H1 (cell line): ENCODE measurements around the gene ERAS. TPM values are rescaled to one million over a fixed set of nuclear protein-coding genes. Genes with fewer than 3 reads are reported as not detected.

Experiments
- CTCF ChIA-PET: fragments of 300-600 bp; sonication (Branson Sonifier 250); formaldehyde crosslinking; loops from one replicate; lab custom pipeline; 2021; ENCODE audit not compliant: partially characterized antibody; lab: Charles Lee
- POLR2A ChIA-PET: fragments of 300-600 bp; sonication (Branson Sonifier 250); formaldehyde crosslinking; loops from one replicate; lab custom pipeline; 2021; ENCODE audit warnings: inconsistent platforms; ENCODE audit not compliant: partially characterized antibody; lab: Charles Lee
- DNase-seq, 2 experiments: peaks; one replicate each; pipeline versions ENCODE4 v3.0.0 to v3.0.0-alpha.2; 2010 to 2022; ENCODE audit warnings: low spot score in 2 of 2, low read depth in 1 of 2, mixed read lengths in 1 of 2
- FAIRE-seq: peaks from 2 replicates; lab custom pipeline; 2011; peaks lifted over from hg19 to GRCh38; lab: Jason Lieb, UNC
- H2AFZ ChIP-seq: 2 replicates; pipeline ENCODE4 v1.8.1; 2012; ENCODE audit warnings: low read length, inconsistent platforms
- H2AK5ac ChIP-seq: 2 replicates; pipeline ENCODE4 v1.6.1; 2013; ENCODE audit warnings: low read depth, low read length
- H2BK120ac ChIP-seq: replicated peaks from 2 replicates; pipeline ENCODE3; 2013; ENCODE audit warnings: low read depth, low read length, inconsistent platforms
- H2BK12ac ChIP-seq: 2 replicates; pipeline ENCODE4 v1.6.1; 2013; ENCODE audit warnings: low read depth, low read length
- H2BK15ac ChIP-seq: 2 replicates; pipeline ENCODE4 v1.6.1; 2013; ENCODE audit warnings: low read length
- H2BK20ac ChIP-seq: 2 replicates; pipeline ENCODE4 v1.6.1; 2013; ENCODE audit warnings: low read length
- H2BK5ac ChIP-seq: 2 replicates; pipeline ENCODE4 v1.6.1; 2013; ENCODE audit warnings: low read depth, low read length
- H3K14ac ChIP-seq: 2 replicates; pipeline ENCODE4 v1.6.1; 2013; ENCODE audit warnings: inconsistent platforms; ENCODE audit not compliant: insufficient read length
- H3K18ac ChIP-seq: 2 replicates; pipeline ENCODE4 v1.6.1; 2013; ENCODE audit warnings: low read length; ENCODE audit errors: extremely low read depth
- H3K23ac ChIP-seq: 2 replicates; pipeline ENCODE4 v1.6.1; 2013; ENCODE audit warnings: inconsistent platforms; ENCODE audit not compliant: insufficient read length
- H3K23me2 ChIP-seq: 2 replicates; pipeline ENCODE4 v1.6.1; 2013; ENCODE audit warnings: low read depth, low read length
- H3K27ac ChIP-seq: 2 replicates; pipeline ENCODE4 v1.6.1; 2011; ENCODE audit warnings: low read depth, low read length, inconsistent platforms
- H3K27me3 ChIP-seq, 4 experiments: replicated peaks in 1 of 4; 1 replicate in 1 of 4; 2 replicates in 3 of 4; pipeline versions ENCODE4 v1.6.1 to v1.8.1; 2011 to 2013; ENCODE audit warnings: low read length in 3 of 4, mild to moderate bottlenecking in 3 of 4, inconsistent platforms in 2 of 4, mixed read lengths in 2 of 4, moderate library complexity in 1 of 4; ENCODE audit not compliant: control insufficient read depth in 3 of 4, insufficient read depth in 3 of 4; ENCODE audit errors: extremely low read depth in 1 of 4
- H3K36me3 ChIP-seq, 4 experiments: 2 replicates each; pipeline versions ENCODE4 v1.6.1 to v1.8.1; 2011 to 2013; ENCODE audit warnings: mild to moderate bottlenecking in 4 of 4, low read length in 3 of 4, moderate library complexity in 2 of 4, control low read depth in 1 of 4, inconsistent platforms in 1 of 4; ENCODE audit not compliant: insufficient read depth in 4 of 4, control insufficient read depth in 2 of 4
- H3K4ac ChIP-seq: replicated peaks from 2 replicates; pipeline ENCODE3; 2013; ENCODE audit warnings: low read length, low read depth, mixed read lengths, inconsistent platforms; ENCODE audit not compliant: insufficient read length
- H3K4me1 ChIP-seq, 4 experiments: replicated peaks in 1 of 4; 1 replicate in 1 of 4; 2 replicates in 3 of 4; pipeline versions ENCODE4 v1.6.1 to v1.8.1; 2011 to 2013; ENCODE audit warnings: low read length in 3 of 4, inconsistent platforms in 2 of 4, mixed read lengths in 1 of 4; ENCODE audit not compliant: insufficient read depth in 4 of 4, control insufficient read depth in 3 of 4
- H3K4me2 ChIP-seq, 2 experiments: 2 replicates each; pipeline versions ENCODE4 v1.6.1 to v1.8.1; 2011 to 2013; ENCODE audit warnings: low read depth in 2 of 2, low read length in 2 of 2, control low read depth in 1 of 2, inconsistent platforms in 1 of 2, mild to moderate bottlenecking in 1 of 2; ENCODE audit not compliant: insufficient read depth in 1 of 2
- H3K4me3 ChIP-seq, 4 experiments: fragments of 200-600, 300-600 bp in 1 of 4; sonication (generic), shearing (Covaris generic), sonication (Bioruptor Twin) in 1 of 4; 2 replicates each; pipeline versions ENCODE4 v1.5.1 to v1.8.1; 2011 to 2016; ENCODE audit warnings: low read length in 4 of 4, low read depth in 3 of 4, control low read depth in 2 of 4, inconsistent platforms in 2 of 4, mild to moderate bottlenecking in 2 of 4, mixed read lengths in 1 of 4, moderate library complexity in 1 of 4; ENCODE audit not compliant: insufficient read depth in 2 of 4; ENCODE audit errors: extremely low read depth in 1 of 4
- H3K56ac ChIP-seq: replicated peaks from 2 replicates; pipeline ENCODE3; 2013; ENCODE audit warnings: low read depth, mild to moderate bottlenecking, mixed read lengths, low read length, inconsistent platforms; ENCODE audit not compliant: insufficient read length
- H3K79me1 ChIP-seq: 2 replicates; pipeline ENCODE4 v1.6.1; 2013; ENCODE audit warnings: low read depth, low read length, control low read depth
- H3K79me2 ChIP-seq, 2 experiments: 2 replicates each; pipeline versions ENCODE4 v1.6.1 to v1.8.1; 2012 to 2013; ENCODE audit warnings: low read length in 2 of 2, mild to moderate bottlenecking in 2 of 2, inconsistent platforms in 1 of 2; ENCODE audit not compliant: insufficient read depth in 2 of 2, control insufficient read depth in 1 of 2
- H3K9ac ChIP-seq, 4 experiments: replicated peaks in 1 of 4; 1 replicate in 1 of 4; 2 replicates in 3 of 4; pipeline versions ENCODE4 v1.6.1 to v1.8.1; 2011 to 2013; ENCODE audit warnings: low read depth in 3 of 4, low read length in 3 of 4, control low read depth in 2 of 4, mild to moderate bottlenecking in 2 of 4, moderate library complexity in 2 of 4, inconsistent platforms in 1 of 4; ENCODE audit errors: extremely low read depth in 1 of 4
- H3K9me3 ChIP-seq, 2 experiments: 2 replicates each; pipeline versions ENCODE4 v1.6.1 to v1.8.1; 2012 to 2013; ENCODE audit warnings: mild to moderate bottlenecking in 2 of 2, moderate library complexity in 2 of 2, control low read depth in 1 of 2, inconsistent platforms in 1 of 2, low read depth in 1 of 2, low read length in 1 of 2, mixed read lengths in 1 of 2; ENCODE audit not compliant: insufficient read depth in 2 of 2
- H4K20me1 ChIP-seq, 2 experiments: replicated peaks in 1 of 2; 2 replicates each; pipeline versions ENCODE3 to v1.8.1; 2011 to 2013; ENCODE audit warnings: inconsistent platforms in 2 of 2, low read length in 2 of 2, mild to moderate bottlenecking in 1 of 2; ENCODE audit not compliant: insufficient read depth in 2 of 2, control insufficient read depth in 1 of 2
- H4K5ac ChIP-seq: 2 replicates; pipeline ENCODE4 v1.6.1; 2013; ENCODE audit warnings: low read length, low read depth, mixed read lengths, inconsistent platforms; ENCODE audit not compliant: insufficient read length
- H4K8ac ChIP-seq: 2 replicates; pipeline ENCODE4 v1.8.0; 2013; ENCODE audit warnings: mild to moderate bottlenecking, moderate library complexity, low read length, inconsistent platforms; ENCODE audit not compliant: insufficient read depth; ENCODE audit errors: extremely low read depth
- H4K91ac ChIP-seq: replicated peaks from 2 replicates; pipeline ENCODE3; 2013; ENCODE audit warnings: low read length, mixed read lengths, inconsistent platforms; ENCODE audit not compliant: insufficient read length
- TEAD4 ChIP-seq: IDR thresholded peaks from 2 replicates; pipeline ENCODE4 v1.6.1; 2012; ENCODE audit warnings: low read depth, low read length, inconsistent platforms, mixed read lengths
- WGBS, 2 experiments: shearing (Covaris generic) in 1 of 2; methylation state at CpG; one replicate each; pipeline versions ENCODE4 v1.1.6 to v1.1.7; 2013 to 2015; ENCODE audit warnings: low lambda C conversion rate in 2 of 2, mixed read lengths in 2 of 2, inconsistent platforms in 1 of 2, low coverage in 1 of 2, missing lambda C conversion rate in 1 of 2; ENCODE audit not compliant: insufficient replicate concordance in 2 of 2, insufficient coverage in 1 of 2, insufficient read length in 1 of 2; ENCODE audit errors: extremely low coverage in 1 of 2, missing lambda C conversion rate in 1 of 2; 5-methylcytosine and 5-hydroxymethylcytosine counted together
- polyA plus RNA-seq, 7 experiments: library from polyadenylated mRNA; depleted of rRNA in 3 of 7; stranded (reverse) in 5 of 7; unstranded in 2 of 7; fragments of >200 nt in 5 of 7; fragments of 200-250 nt in 2 of 7; gene quantifications; 1 replicate in 5 of 7; 2 replicates in 1 of 7; 4 replicates in 1 of 7; pipeline versions ENCODE4 v1.2.1 to v1.2.3, GENCODE V29; 2011 to 2013; ENCODE audit warnings: missing spikeins in 2 of 7, mixed read lengths in 2 of 7
- total RNA-seq: library from RNA; stranded (reverse); fragmentation: NEBNext Ultra II Directional; extraction: Animal tissue kit (Norgen Biotek cat#: 25700); gene quantifications from 2 replicates; pipeline ENCODE4 v1.2.1, GENCODE V29; 2021
- TF ChIP-seq, protein P1 (sequence below): IDR thresholded peaks from 2 replicates; pipeline ENCODE4 v1.6.1; 2012; ENCODE audit warnings: inconsistent platforms

The ERAS gene
- total and polyA plus RNA-seq, 2 of the 8 experiments (the other 6 are each of a cell fraction or from before 2014, with no cell fraction given) = 0.70 TPM; not detected in 1

DNA sequence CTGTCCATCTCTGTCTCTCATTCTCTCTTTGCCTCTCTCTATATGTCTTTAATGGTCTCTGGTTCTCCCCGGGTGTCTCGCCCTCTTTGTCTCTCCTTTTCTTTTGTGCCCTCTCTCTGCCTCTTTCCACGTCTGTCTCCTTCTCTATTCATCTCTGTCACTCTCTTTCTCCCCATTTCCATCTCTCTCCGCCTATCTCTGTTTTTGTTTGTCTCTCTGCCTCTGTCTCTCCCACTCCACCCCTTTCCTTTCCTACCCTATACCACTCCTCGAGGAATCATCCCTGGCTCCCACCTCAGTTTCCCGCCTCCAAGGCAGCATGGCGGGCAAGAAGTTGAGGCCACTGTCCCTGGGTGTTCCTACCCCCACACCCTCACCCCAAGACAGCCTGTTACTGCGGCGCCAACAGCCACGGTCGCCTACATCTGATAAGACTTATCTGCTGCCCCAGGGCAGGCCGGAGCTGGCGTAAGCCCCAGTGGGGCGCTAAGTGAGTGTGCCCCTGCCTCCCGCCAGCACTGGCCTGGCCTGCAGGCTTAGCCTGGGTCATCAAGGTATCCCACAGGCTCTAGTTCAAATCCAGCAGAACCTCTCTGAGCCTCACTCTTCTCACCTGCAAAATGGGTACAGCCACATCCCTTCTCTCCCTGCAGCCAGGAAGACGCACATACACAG lies 40.6 kb upstream of the ERAS start:
- Histone ChIP-seq H2BK20ac (no peak overlapping the region), H3K4me3 (no peak overlapping the region), H3K27me3 (no peaks in the 10 kb centered on the region), H3K9ac (no peak overlapping the region), H2BK12ac (no peak overlapping the region), H4K91ac (no peak overlapping the region), H2AK5ac (no peak overlapping the region), H2AFZ (no peak overlapping the region), H3K27ac (no peak overlapping the region), H3K56ac (no peak overlapping the region), H2BK5ac (no peak overlapping the region), H3K14ac (no peak overlapping the region), H3K4me2 (no peak overlapping the region), H3K4ac (no peak overlapping the region), H3K79me2 (no peaks in the 10 kb centered on the region), H2BK15ac (no peak overlapping the region), H3K23ac (no peak overlapping the region), H3K36me3 (no peaks in the 10 kb centered on the region), H4K5ac (no peak overlapping the region), H2BK120ac (no peak overlapping the region), H3K23me2 (no peaks in the 10 kb centered on the region), H3K4me1 (no peaks in the 10 kb centered on the region), H4K20me1 (no peaks in the 10 kb centered on the region)
- no peak for FAIRE-seq
- 84% methylated on average over 13 of the region's 16 CpGs; no CpG with 5 or more reads in 1 of the 2 experiments for WGBS, 2 experiments
- ChIA-PET POLR2A (no interaction called here), CTCF (interaction anchor here (0.6 kb wide), 1 partner anchor 1054 kb away, joined by 3 read pairs; no protein-coding TSS in a partner anchor)
- DNase-seq = no peak
- no peak for TF ChIP-seq TEAD4
- TF ChIP-seq, protein P1, sequence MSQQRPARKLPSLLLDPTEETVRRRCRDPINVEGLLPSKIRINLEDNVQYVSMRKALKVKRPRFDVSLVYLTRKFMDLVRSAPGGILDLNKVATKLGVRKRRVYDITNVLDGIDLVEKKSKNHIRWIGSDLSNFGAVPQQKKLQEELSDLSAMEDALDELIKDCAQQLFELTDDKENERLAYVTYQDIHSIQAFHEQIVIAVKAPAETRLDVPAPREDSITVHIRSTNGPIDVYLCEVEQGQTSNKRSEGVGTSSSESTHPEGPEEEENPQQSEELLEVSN = 0 out of 2 replicates have a peak, but pooled peaks have one; percentile 30
- TF ChIP-seq, all 59 proteins: peak for 1
- Histone ChIP-seq H3K18ac (no peak overlapping the region), H3K9me3 (no peaks in the 10 kb centered on the region), H3K79me1 (no peaks in the 10 kb centered on the region), H4K8ac (no peak overlapping the region)
